Ascending aorta (tissue), 2 donors: ENCODE data around the gene PRDM5. TPM values are rescaled to one million over a fixed set of nuclear protein-coding genes. Genes with fewer than 3 reads are reported as not detected.

Experiments
- DNase-seq, 2 donors: peaks; one replicate each; pipeline ENCODE4 v3.0.0-alpha.2; 2019; ENCODE audit warnings: low spot score in 2 of 2
- H3K27ac ChIP-seq, 2 donors: fragments of 200-600 bp; sonication (generic); one replicate each; pipeline ENCODE4 v1.5.1; 2016 to 2017; ENCODE audit warnings: mild to moderate bottlenecking in 1 of 2
- H3K27me3 ChIP-seq: fragments of 200-600 bp; sonication (generic); one replicate; pipeline ENCODE4 v1.5.1; 2017
- H3K36me3 ChIP-seq, 2 donors: fragments of 200-600 bp; sonication (generic); one replicate each; pipeline ENCODE4 v1.5.1; 2016
- H3K4me1 ChIP-seq, 2 donors: fragments of 200-600 bp; sonication (generic); one replicate each; pipeline ENCODE4 v1.5.1; 2016 to 2017; ENCODE audit warnings: mild to moderate bottlenecking in 1 of 2
- H3K4me3 ChIP-seq, 2 donors: fragments of 200-600 bp; sonication (generic); one replicate each; pipeline ENCODE4 v1.5.1; 2016 to 2017; ENCODE audit warnings: mild to moderate bottlenecking in 1 of 2
- H3K9me3 ChIP-seq, 2 donors: fragments of 200-600 bp; sonication (generic); one replicate each; pipeline ENCODE4 v1.5.1; 2016
- intact Hi-C: fragments of 100-400 bp; cut with DNase I; formaldehyde crosslinking; loops from one replicate; pipeline ENCODE4 v1.15.1; 2023
- total RNA-seq: library from RNA; depleted of rRNA; stranded (reverse); fragments of >200 nt; gene quantifications from one replicate; pipeline ENCODE4 v1.1.0, GENCODE V29; 2016
- TF ChIP-seq, protein P1 (sequence below), 3 experiments: fragments of 200-600 bp in 2 of 3; fragments of 450-650 bp in 1 of 3; sonication (generic) in 2 of 3; IDR thresholded peaks; one replicate each; pipeline ENCODE4 v1.5.1; 2016 to 2019; ENCODE audit warnings: antibody characterized with exemption in 3 of 3, mild to moderate bottlenecking in 1 of 3, moderate library complexity in 1 of 3

The PRDM5 gene
- total RNA-seq, 1 donor from 2014 or later, result 14.9 TPM

DNA sequence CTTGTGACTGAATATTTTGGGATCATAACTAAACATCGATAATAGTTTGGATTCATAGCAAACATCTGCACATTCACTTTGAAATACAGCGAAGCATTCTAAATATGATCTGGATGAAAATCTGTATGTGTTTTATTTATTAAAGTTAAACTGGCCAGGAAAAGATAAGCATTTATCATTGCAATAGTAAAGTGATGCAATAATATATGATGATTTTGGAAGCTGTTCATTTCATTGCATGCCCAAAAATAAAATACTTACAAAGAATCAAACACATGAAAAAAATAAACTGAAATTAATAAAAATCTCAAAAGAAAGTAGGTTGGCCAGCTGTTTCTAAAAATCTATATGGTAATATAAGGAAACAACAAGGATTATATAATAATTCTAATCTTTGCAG lies 1.9 kb downstream of the PRDM5 start:
- Histone ChIP-seq H3K27me3 (no peaks in the 10 kb centered on the region), H3K27ac (peak overlapping the region; percentile 94 to 98), H3K9me3 (no peaks in the 10 kb centered on the region), H3K36me3 (no peaks in the 10 kb centered on the region), H3K4me1 (peaks cover 0 to 12% of the 10 kb centered on the region in 2 donors), H3K4me3 (no peak overlapping the region)
- no peak for DNase-seq
- intact Hi-C loops, result loop anchor here (5.0 kb wide), 2 partner anchors 152 to 403 kb away; partner anchors contain the start of gene NDNF
- TF ChIP-seq, protein P1, sequence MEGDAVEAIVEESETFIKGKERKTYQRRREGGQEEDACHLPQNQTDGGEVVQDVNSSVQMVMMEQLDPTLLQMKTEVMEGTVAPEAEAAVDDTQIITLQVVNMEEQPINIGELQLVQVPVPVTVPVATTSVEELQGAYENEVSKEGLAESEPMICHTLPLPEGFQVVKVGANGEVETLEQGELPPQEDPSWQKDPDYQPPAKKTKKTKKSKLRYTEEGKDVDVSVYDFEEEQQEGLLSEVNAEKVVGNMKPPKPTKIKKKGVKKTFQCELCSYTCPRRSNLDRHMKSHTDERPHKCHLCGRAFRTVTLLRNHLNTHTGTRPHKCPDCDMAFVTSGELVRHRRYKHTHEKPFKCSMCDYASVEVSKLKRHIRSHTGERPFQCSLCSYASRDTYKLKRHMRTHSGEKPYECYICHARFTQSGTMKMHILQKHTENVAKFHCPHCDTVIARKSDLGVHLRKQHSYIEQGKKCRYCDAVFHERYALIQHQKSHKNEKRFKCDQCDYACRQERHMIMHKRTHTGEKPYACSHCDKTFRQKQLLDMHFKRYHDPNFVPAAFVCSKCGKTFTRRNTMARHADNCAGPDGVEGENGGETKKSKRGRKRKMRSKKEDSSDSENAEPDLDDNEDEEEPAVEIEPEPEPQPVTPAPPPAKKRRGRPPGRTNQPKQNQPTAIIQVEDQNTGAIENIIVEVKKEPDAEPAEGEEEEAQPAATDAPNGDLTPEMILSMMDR (IDR thresholded peaks at IDR 0.05), result no peak

GRCh38 chr4:120919358-120919757 lies 3.2 kb downstream of the PRDM5 start:
- H3K27me3 ChIP-seq, result no peaks in the 10 kb centered on the region
- TF ChIP-seq, protein P1 (IDR thresholded peaks at IDR 0.05), result no peak
- no peaks in the 10 kb centered on the region for H3K9me3 ChIP-seq
- no peak overlapping the region for H3K4me3 ChIP-seq
- no peak for DNase-seq
- H3K4me1 ChIP-seq, result peaks cover 0 to 12% of the 10 kb centered on the region in 2 donors
- intact Hi-C loops, result no loop called here
- no peaks in the 10 kb centered on the region for H3K36me3 ChIP-seq
- H3K27ac ChIP-seq, result no peak overlapping the region

DNA sequence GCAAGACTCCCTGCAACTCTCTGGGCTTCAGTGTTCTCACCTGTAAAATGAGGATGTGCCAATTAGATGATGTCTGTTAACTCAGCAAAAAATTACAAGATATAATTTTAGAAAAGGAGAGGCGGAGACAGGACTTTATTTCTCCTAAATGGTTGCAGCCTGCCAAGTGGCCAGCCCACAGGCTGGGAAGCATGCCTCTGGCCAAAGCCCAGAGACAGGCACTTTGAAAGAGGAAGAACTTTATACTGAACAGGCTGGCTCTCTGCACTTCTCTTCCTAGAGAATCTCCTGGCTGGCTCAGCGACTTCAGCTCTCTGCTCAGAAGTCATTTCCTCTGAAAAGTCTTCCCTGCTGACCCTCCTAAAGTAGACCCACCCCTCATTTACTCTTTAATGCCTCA lies 3.7 kb downstream of the PRDM5 start:
- H3K4me1 ChIP-seq, result peaks cover 0 to 12% of the 10 kb centered on the region in 2 donors
- H3K27ac ChIP-seq, result no peak overlapping the region
- DNase-seq, result no peak
- TF ChIP-seq, protein P1 (IDR thresholded peaks at IDR 0.05), result no peak
- intact Hi-C loops, result no loop called here
- no peaks in the 10 kb centered on the region for H3K27me3 ChIP-seq
- H3K4me3 ChIP-seq, result no peak overlapping the region
- H3K36me3 ChIP-seq, result no peaks in the 10 kb centered on the region
- H3K9me3 ChIP-seq, result no peaks in the 10 kb centered on the region

GRCh38 chr4:120918092-120918491 lies 4.4 kb downstream of the PRDM5 start:
- no peak for DNase-seq
- intact Hi-C loops, result no loop called here
- TF ChIP-seq, protein P1 (IDR thresholded peaks at IDR 0.05), result no peak
- no peaks in the 10 kb centered on the region for H3K36me3 ChIP-seq
- H3K4me3 ChIP-seq, result no peak overlapping the region
- H3K27ac ChIP-seq, result no peak overlapping the region
- H3K4me1 ChIP-seq, result peaks cover 0 to 12% of the 10 kb centered on the region in 2 donors
- H3K27me3 ChIP-seq, result no peaks in the 10 kb centered on the region
- H3K9me3 ChIP-seq, result no peaks in the 10 kb centered on the region

DNA sequence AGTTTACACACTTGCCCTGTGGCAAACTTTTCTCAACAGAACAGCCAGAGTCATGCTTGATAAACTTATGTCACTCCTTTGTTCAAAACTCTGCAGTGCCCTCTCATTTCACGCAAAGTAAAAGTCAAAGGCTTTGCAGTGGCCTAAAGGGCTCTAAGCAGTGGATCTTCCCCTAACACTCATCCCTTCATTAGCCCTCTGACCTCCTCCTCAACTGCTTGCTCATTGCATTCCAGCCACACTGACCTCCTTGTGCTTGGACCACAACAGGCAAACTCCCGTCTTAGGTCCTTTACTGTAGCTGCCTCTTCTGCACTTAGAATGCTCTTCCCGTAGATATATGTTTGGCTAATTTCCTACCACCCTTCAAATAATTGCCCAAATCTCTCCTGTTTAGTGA lies 5.6 kb downstream of the PRDM5 start:
- H3K36me3 ChIP-seq, result no peaks in the 10 kb centered on the region
- TF ChIP-seq, protein P1 (IDR thresholded peaks at IDR 0.05), result no peak
- H3K9me3 ChIP-seq, result no peaks in the 10 kb centered on the region
- H3K27ac ChIP-seq, result no peak overlapping the region
- DNase-seq, result no peak
- intact Hi-C loops, result no loop called here
- no peaks in the 10 kb centered on the region for H3K27me3 ChIP-seq
- no peak overlapping the region for H3K4me3 ChIP-seq
- H3K4me1 ChIP-seq, result peaks cover 0 to 12% of the 10 kb centered on the region in 2 donors

DNA sequence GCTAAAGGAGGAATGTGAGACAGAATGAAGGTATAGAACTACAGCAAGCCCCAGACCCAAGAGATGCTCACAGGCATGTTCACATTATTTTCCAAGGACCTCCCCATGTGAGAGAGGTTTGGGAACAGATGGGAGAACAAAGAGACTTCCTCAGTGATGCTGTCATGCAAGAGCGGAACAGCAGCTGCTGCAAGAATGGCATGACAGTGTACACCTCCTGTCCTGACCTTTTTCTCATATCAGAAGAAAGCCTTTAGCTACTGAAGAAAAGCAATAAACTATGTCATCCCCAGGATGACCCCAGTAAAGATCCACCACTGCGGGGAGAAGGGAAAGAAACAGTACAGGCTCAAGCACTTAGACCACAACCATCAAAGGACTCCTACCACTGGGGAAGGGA lies 7.2 kb downstream of the PRDM5 start:
- H3K4me3 ChIP-seq, result no peak overlapping the region
- no peak overlapping the region for H3K27ac ChIP-seq
- no peak for DNase-seq
- no peaks in the 10 kb centered on the region for H3K36me3 ChIP-seq
- TF ChIP-seq, protein P1 (IDR thresholded peaks at IDR 0.05), result no peak
- H3K27me3 ChIP-seq, result no peaks in the 10 kb centered on the region
- intact Hi-C loops, result no loop called here
- peaks cover 0 to 8% of the 10 kb centered on the region in 2 donors for H3K4me1 ChIP-seq
- H3K9me3 ChIP-seq, result no peaks in the 10 kb centered on the region
